Ishikawa (cell line): ENCODE measurements around the gene SLC48A1.

Source experiments
- CEBPB ChIP-seq: IDR thresholded peaks from 2 replicates; pipeline ENCODE4 v1.6.1; 2012
- CREB1 ChIP-seq: IDR thresholded peaks from 2 replicates; pipeline ENCODE4 v1.6.1; 2012; ENCODE audit warnings: low read depth
- EGR1 ChIP-seq: IDR thresholded peaks from 2 replicates; pipeline ENCODE4 v1.6.1; 2012
- EP300 ChIP-seq: IDR thresholded peaks from 2 replicates; pipeline ENCODE4 v1.6.1; 2012; ENCODE audit warnings: borderline replicate concordance
- FOXM1 ChIP-seq: IDR thresholded peaks from 2 replicates; pipeline ENCODE4 v1.6.1; 2012; ENCODE audit warnings: low read depth, borderline replicate concordance
- NFIC ChIP-seq: IDR thresholded peaks from 2 replicates; pipeline ENCODE4 v1.6.1; 2012
- RAD21 ChIP-seq: IDR thresholded peaks from 2 replicates; pipeline ENCODE4 v1.6.1; 2012; ENCODE audit warnings: low read depth
- REST ChIP-seq: IDR thresholded peaks from 2 replicates; pipeline ENCODE4 v1.6.1; 2012; ENCODE audit warnings: low read depth, mild to moderate bottlenecking
- TAF1 ChIP-seq: IDR thresholded peaks from 2 replicates; pipeline ENCODE4 v1.6.1; 2012; ENCODE audit warnings: low read depth, mild to moderate bottlenecking
- TCF12 ChIP-seq: IDR thresholded peaks from 2 replicates; pipeline ENCODE4 v1.6.1; 2012; ENCODE audit warnings: low read depth
- TEAD4 ChIP-seq: IDR thresholded peaks from 2 replicates; pipeline ENCODE4 v1.6.1; 2012
- USF1 ChIP-seq: IDR thresholded peaks from 2 replicates; pipeline ENCODE4 v1.6.1; 2012
- YY1 ChIP-seq: IDR thresholded peaks from 2 replicates; pipeline ENCODE4 v1.6.1; 2012; ENCODE audit warnings: low read depth
- ZBTB7A ChIP-seq: IDR thresholded peaks from 2 replicates; pipeline ENCODE4 v1.6.1; 2012; ENCODE audit warnings: low read depth
- TF ChIP-seq, protein P1 (sequence below): IDR thresholded peaks from 2 replicates; pipeline ENCODE4 v1.6.1; 2012

SLC48A1 gene

DNA sequence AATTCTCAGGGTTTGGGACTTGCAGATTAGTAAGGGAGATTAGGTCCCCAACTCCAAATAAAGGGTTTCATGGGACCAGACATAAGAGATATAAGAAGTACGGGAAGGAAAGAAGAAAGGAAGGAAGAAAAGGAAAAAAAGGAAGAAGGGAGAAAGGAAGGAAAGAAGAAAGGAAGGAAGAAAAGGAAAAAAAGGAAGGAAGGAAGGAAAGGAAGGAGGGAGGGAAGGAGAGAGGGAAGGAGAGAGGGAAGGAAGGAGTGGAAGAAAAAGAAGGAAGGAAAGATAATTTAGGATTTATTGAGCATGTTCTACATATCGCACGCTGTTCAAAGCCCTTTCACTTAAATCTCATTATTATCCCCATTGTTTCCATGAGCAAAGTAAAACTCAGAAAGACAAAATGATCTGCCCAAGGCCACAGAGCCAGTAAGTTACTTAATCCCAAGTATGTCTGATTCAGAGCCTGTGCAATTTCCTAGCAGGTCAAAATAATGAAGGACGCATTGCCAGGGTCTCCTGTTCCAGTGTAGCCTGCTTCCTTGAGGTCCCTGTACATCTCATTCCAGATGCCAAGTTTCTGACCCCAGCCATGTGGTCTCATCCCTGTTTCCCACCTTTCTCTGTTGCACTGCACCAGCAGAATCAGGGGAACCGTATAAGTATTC, 50.5 kb downstream of the SLC48A1 start:
- no peak for TF ChIP-seq TAF1
- TF ChIP-seq USF1 = no peak
- TF ChIP-seq TEAD4 = no peak
- TF ChIP-seq EGR1 = no peak
- TF ChIP-seq YY1 = no peak

- TF ChIP-seq TAF1 = no peak
- TF ChIP-seq, protein P1, sequence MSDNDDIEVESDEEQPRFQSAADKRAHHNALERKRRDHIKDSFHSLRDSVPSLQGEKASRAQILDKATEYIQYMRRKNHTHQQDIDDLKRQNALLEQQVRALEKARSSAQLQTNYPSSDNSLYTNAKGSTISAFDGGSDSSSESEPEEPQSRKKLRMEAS = no peak
- no peak for TF ChIP-seq ZBTB7A
- TF ChIP-seq NFIC = no peak
- TF ChIP-seq FOXM1 = no peak
- no peak for TF ChIP-seq CREB1
- TF ChIP-seq USF1 = no peak
- no peak for TF ChIP-seq EGR1
- TF ChIP-seq RAD21 = no peak
- no peak for TF ChIP-seq REST
- TF ChIP-seq TEAD4 = no peak; the same call in 1 of the 2 replicates
- no peak for TF ChIP-seq EP300
- no peak for TF ChIP-seq CEBPB
- TF ChIP-seq TCF12 = no peak
These were observed 51.2 kb downstream of the SLC48A1 start for GRCh38 chr12:47824198-47824597.

DNA sequence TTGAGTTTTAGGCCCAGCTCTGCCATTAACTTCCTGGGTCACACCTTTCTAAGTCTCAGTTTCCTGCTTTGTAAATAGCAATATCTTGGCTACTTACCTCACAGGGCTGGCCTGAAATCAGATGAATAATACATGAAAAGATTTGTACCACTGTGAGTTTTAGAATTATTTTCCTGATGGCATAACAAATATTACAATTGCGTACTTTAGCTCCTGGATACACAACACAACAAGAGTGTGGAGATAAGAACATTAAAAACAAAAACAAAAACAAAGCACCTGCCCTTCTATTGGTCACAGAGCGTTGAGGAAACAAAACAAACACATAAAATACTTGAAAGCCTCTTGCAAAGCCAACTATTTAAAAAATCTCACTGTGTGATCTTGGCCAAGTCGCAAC, 51.6 kb downstream of the SLC48A1 start:
- no peak for TF ChIP-seq CREB1
- TF ChIP-seq, protein P1 = peak; percentile 30

GRCh38 chr12:47825173-47825639, 52.2 kb downstream of the SLC48A1 start:
- peak; percentile 53; the same call in 1 of the 2 replicates for TF ChIP-seq ZBTB7A
- TF ChIP-seq YY1 = no peak; the same call in 1 of the 2 replicates
- TF ChIP-seq CEBPB = no peak
- TF ChIP-seq EP300 = peak; percentile 92
- TF ChIP-seq USF1 = no peak
- peak; percentile 59 for TF ChIP-seq FOXM1
- TF ChIP-seq CREB1 = no peak
- no peak for TF ChIP-seq REST
- 0 out of 2 replicates have a peak, but pooled peaks have one; percentile 28 for TF ChIP-seq TAF1
- peak; percentile 87 for TF ChIP-seq TCF12
- TF ChIP-seq TEAD4 = peak; percentile 97
- TF ChIP-seq RAD21 = 0 out of 2 replicates have a peak, but pooled peaks have one; percentile 15
- TF ChIP-seq NFIC = peak; percentile 91
- TF ChIP-seq EGR1 = no peak
- TF ChIP-seq, protein P1 = peak; percentile 74

DNA sequence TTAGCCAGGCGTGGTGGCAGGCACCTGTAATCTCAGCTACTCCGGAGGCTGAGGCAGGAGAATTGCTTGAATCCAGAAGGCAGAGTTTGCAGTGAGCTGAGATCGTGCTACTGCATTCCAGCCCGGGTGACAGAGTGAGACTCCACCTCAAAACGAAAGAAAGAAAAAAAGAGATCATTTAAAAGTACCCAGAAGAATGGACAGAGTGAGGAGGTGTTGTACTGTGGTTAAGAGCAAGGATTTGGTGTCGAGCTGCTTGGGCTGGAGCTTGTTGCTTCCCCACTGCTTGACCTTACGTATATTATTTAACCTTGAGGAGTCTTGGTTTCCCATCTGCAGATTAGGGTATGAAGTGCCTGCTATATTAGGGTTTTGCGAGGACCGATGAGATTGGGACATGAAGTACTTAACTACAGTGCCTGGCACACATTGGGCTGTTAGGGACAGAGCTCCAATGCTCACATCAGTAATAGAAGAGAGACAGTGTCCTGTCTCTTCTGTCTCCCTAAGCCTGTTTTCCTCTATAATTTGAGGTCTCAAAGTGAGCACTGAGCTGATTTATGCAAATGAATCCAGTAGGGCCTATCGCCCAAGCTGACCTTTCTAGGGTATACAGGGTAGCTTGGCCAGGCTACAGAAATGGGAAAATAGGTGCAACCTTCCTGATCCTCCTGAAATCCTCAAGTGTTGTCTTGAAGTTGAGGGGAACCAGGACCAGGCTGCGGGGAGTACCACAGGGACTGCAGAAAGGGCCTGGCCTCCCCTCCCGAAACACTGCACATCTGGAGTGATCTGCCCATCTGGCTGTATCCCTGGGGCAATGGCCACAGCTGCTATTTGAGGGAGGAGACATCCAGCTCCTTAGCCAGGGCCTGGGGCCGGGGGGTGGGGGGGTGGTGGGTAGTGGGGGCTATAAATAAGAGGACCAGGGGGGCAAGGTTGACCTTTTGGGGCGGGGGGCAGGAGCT, 55.3 kb downstream of the SLC48A1 start:
- TF ChIP-seq TEAD4 = no peak
- TF ChIP-seq USF1 = no peak
- TF ChIP-seq CEBPB = no peak
- TF ChIP-seq EP300 = no peak
- TF ChIP-seq CREB1 = no peak
- TF ChIP-seq EGR1 = no peak
- no peak for TF ChIP-seq TCF12
- no peak for TF ChIP-seq TAF1
- TF ChIP-seq, protein P1 = no peak
- TF ChIP-seq RAD21 = no peak
- TF ChIP-seq FOXM1 = no peak
- no peak for TF ChIP-seq YY1
